NCI-H1436 (cell line): ENCODE measurements around the gene ELP1.
"Not testable (repeated sequence)": the region's sequence is repeated elsewhere in the genome, so short reads cannot be mapped to it uniquely, and the experiment has no call there.

Experiments used
- DNase-seq: peaks from one replicate; lab custom pipeline; 2025; lab: John Stamatoyannopoulos, UW

The ELP1 gene

GRCh38 chr9:108933718-108934322, at the start of gene ELP1:
TSS of gene ELP1 (minus strand) at chr9:108934124. CDS start at chr9:108931146, 2,978 bp downstream.
- DNase-seq: peak; percentile 92

- no peak for DNase-seq
These were observed 47.0 kb upstream of the ELP1 start for GRCh38 chr9:108980893-108981292.

GRCh38 chr9:108978205-108978604, 44.3 kb upstream of the ELP1 start:
- no peak for DNase-seq

- DNase-seq: no peak
These were observed 40.0 kb upstream of the ELP1 start for GRCh38 chr9:108973895-108974294.

GRCh38 chr9:108972626-108973209, 38.8 kb upstream of the ELP1 start:
- DNase-seq: no peak

- no peak for DNase-seq
These were observed 38.3 kb upstream of the ELP1 start for GRCh38 chr9:108972186-108972585.

- not testable (repeated sequence) for DNase-seq
These were observed 37.5 kb upstream of the ELP1 start for GRCh38 chr9:108971392-108971791.

- no peak for DNase-seq
These were observed 34.0 kb upstream of the ELP1 start for GRCh38 chr9:108967916-108968315.

GRCh38 chr9:108963459-108964143, 29.7 kb upstream of the ELP1 start:
- DNase-seq: no peak

- no peak for DNase-seq
These were observed 27.2 kb upstream of the ELP1 start for GRCh38 chr9:108961151-108961550.

- no peak for DNase-seq
These were observed 26.4 kb upstream of the ELP1 start for GRCh38 chr9:108960331-108960730.

GRCh38 chr9:108956631-108957026, 22.7 kb upstream of the ELP1 start:
- DNase-seq: no peak

GRCh38 chr9:108956022-108956630, 22.2 kb upstream of the ELP1 start:
- DNase-seq: no peak

GRCh38 chr9:108953983-108954574, 20.2 kb upstream of the ELP1 start:
- DNase-seq: peak; percentile 4

GRCh38 chr9:108951578-108951977, 17.7 kb upstream of the ELP1 start:
- no peak for DNase-seq

- no peak for DNase-seq
These were observed 16.2 kb upstream of the ELP1 start for GRCh38 chr9:108950168-108950567.

GRCh38 chr9:108939975-108940374, 6.1 kb upstream of the ELP1 start:
- no peak for DNase-seq

- DNase-seq: no peak
These were observed 3.8 kb upstream of the ELP1 start for GRCh38 chr9:108937561-108938305.

GRCh38 chr9:108934323-108934893, 484 bp upstream of the ELP1 start, which contains the start of gene ABITRAM:
TSS of gene ABITRAM (plus strand) at chr9:108934400. CDS start at chr9:108934487, 87 bp downstream.
- DNase-seq: peak; percentile 76

GRCh38 chr9:108933231-108933717, 650 bp downstream of the ELP1 start:
- no peak for DNase-seq

GRCh38 chr9:108928386-108928785, 5.5 kb downstream of the ELP1 start:
- DNase-seq: no peak
